Measurements from ENCODE around the gene ENTPD7.

The ENTPD7 gene

GRCh38 chr10:99698504-99699080 lies 39.3 kb downstream of the ENTPD7 start:
- no peak for DNase-seq (ENCODE audit: extremely low read depth, insufficient read length)
- Histone ChIP-seq H3K36me3 (ENCODE audit: control insufficient read depth, insufficient read depth, low read length) (peaks cover 9% of the 10 kb centered on the region), H3K4me3 (replicated peaks; ENCODE audit: low read depth, low read length) (no peak overlapping the region), H3K27me3 (replicated peaks; ENCODE audit: control insufficient read depth, insufficient read depth, low read length) (no peaks in the 10 kb centered on the region)
- TF ChIP-seq CTCF (IDR thresholded peaks at IDR 0.05; ENCODE audit: insufficient read depth, low read length, poor library complexity, severe bottlenecking): peak; percentile 19

- TF ChIP-seq CTCF (IDR thresholded peaks at IDR 0.05; ENCODE audit: insufficient read depth, low read length, poor library complexity, severe bottlenecking): no peak
- H3K4me3 ChIP-seq (replicated peaks; ENCODE audit: low read depth, low read length): no peak overlapping the region
- H3K27me3 ChIP-seq (replicated peaks; ENCODE audit: control insufficient read depth, insufficient read depth, low read length): no peaks in the 10 kb centered on the region
- DNase-seq (ENCODE audit: extremely low read depth, insufficient read length): no peak
- peaks cover 16% of the 10 kb centered on the region for H3K36me3 ChIP-seq (ENCODE audit: control insufficient read depth, insufficient read depth, low read length)
Measured at GRCh38 chr10:99700649-99701048, 41.3 kb downstream of the ENTPD7 start.

- Histone ChIP-seq H3K36me3 (ENCODE audit: control insufficient read depth, insufficient read depth, low read length) (peaks cover 12% of the 10 kb centered on the region), H3K27me3 (replicated peaks; ENCODE audit: control insufficient read depth, insufficient read depth, low read length) (no peaks in the 10 kb centered on the region), H3K4me3 (replicated peaks; ENCODE audit: low read depth, low read length) (no peak overlapping the region)
- DNase-seq (ENCODE audit: extremely low read depth, insufficient read length): no peak
- TF ChIP-seq CTCF (IDR thresholded peaks at IDR 0.05; ENCODE audit: insufficient read depth, low read length, poor library complexity, severe bottlenecking): no peak
Measured at GRCh38 chr10:99708428-99709012, 49.2 kb downstream of the ENTPD7 start.

- DNase-seq (ENCODE audit: extremely low read depth, insufficient read length): peak; percentile 46
- H3K27me3 ChIP-seq (replicated peaks; ENCODE audit: control insufficient read depth, insufficient read depth, low read length): no peaks in the 10 kb centered on the region
- H3K36me3 ChIP-seq (ENCODE audit: control insufficient read depth, insufficient read depth, low read length): peaks cover 12% of the 10 kb centered on the region
- TF ChIP-seq CTCF (IDR thresholded peaks at IDR 0.05; ENCODE audit: insufficient read depth, low read length, poor library complexity, severe bottlenecking): no peak
- H3K4me3 ChIP-seq (replicated peaks; ENCODE audit: low read depth, low read length): no peak overlapping the region
Measured at GRCh38 chr10:99709480-99710229, 50.3 kb downstream of the ENTPD7 start.

- peaks cover 12% of the 10 kb centered on the region for H3K36me3 ChIP-seq (ENCODE audit: control insufficient read depth, insufficient read depth, low read length)
- no peak for DNase-seq (ENCODE audit: extremely low read depth, insufficient read length)
- no peak overlapping the region for H3K4me3 ChIP-seq (replicated peaks; ENCODE audit: low read depth, low read length)
- H3K27me3 ChIP-seq (replicated peaks; ENCODE audit: control insufficient read depth, insufficient read depth, low read length): no peaks in the 10 kb centered on the region
- peak; percentile 60 for TF ChIP-seq CTCF (IDR thresholded peaks at IDR 0.05; ENCODE audit: insufficient read depth, low read length, poor library complexity, severe bottlenecking)
Measured at GRCh38 chr10:99711129-99711719, 51.9 kb downstream of the ENTPD7 start.
